T-helper 1 cell treated with Interleukin-12 subunit alpha and Interleukin-12 subunit beta and Interleukin-4 antibody, amounts not matched to agents 30 ng/mL and 1 ng/mL, for 36 hours (primary cell): ENCODE results near the gene SLC5A4. TPM values are rescaled to one million over a fixed set of nuclear protein-coding genes. Genes with fewer than 3 reads are reported as not detected.

Experiments
- intact Hi-C: fragments of 100-400 bp; cut with micrococcal nuclease; formaldehyde crosslinking; loops from one replicate; pipeline ENCODE4 v1.15.1; 2024
- total RNA-seq: library from RNA; stranded (reverse); gene quantifications from 2 replicates; pipeline ENCODE4 v1.2.3, GENCODE V29; 2022

The SLC5A4 gene
- total RNA-seq, 1 donor from 2014 or later: not detected

DNA sequence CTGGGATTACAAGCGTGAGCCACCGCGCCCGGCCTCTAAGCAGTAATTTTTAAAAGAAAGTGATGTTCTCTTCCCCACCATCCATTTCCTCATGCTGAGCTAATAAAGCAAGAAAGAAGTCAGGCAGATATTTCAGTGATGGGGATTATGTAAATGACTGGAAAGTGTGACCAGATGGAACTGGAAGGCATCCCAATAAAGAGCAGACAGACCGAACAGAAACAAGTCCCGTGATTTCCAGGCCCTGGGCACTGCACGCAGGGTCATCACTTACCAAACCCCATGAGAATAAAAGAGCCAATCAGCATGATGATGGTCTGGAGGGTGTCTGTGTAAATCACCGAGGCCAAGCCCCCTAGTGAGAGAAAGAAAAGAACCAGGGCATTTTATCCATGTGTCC, 18.2 kb downstream of the SLC5A4 start:
- intact Hi-C loops: no loop called here

DNA sequence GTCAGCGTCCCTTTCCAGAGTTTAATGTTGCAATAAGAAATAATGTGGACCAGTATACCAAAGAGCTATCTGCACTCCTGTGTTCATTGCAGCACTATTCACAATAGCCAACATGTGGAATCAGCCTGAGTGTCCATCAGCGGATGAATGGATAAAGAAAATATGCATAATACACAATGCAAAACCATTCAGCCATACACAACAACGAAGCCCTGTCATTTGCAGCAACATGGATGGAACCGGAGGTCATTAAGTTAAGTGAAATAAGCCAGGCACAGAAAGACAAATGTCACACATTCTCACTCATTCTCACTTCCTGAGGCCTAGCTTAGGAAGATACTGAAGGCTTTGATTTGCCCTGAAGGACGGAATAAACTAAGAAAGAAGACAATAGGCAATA, 22.1 kb downstream of the SLC5A4 start:
- intact Hi-C loops: no loop called here

DNA sequence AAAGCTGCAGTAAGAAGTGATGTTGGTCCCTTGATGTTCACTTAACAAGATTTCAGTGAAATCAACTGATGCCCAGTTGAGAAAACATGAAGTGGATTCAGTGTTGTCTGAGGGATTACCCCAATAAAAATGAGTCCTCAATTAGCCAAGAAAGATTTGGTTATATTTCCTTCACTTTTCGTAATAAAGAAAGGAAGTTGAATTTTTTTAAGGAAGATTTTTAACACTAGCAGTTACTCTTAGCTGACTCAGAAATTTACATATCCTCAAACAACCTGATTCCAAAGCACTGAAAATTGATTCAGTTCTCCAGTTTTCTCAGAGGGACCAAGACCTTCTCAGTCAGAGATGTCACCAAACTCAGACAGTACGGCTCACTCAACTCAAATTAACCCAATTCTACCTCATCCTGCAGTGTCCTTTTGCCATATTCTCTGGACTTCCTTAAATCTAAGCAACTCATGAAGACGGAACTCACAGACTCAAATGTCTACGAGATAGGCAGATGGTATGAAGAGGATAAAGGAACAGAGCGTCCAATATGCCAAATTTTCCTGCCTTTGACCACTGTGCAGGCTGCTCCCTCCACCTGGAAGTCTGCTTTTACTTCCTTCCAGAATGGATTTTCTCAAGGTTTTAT, 22.8 kb downstream of the SLC5A4 start:
- intact Hi-C loops: no loop called here

DNA sequence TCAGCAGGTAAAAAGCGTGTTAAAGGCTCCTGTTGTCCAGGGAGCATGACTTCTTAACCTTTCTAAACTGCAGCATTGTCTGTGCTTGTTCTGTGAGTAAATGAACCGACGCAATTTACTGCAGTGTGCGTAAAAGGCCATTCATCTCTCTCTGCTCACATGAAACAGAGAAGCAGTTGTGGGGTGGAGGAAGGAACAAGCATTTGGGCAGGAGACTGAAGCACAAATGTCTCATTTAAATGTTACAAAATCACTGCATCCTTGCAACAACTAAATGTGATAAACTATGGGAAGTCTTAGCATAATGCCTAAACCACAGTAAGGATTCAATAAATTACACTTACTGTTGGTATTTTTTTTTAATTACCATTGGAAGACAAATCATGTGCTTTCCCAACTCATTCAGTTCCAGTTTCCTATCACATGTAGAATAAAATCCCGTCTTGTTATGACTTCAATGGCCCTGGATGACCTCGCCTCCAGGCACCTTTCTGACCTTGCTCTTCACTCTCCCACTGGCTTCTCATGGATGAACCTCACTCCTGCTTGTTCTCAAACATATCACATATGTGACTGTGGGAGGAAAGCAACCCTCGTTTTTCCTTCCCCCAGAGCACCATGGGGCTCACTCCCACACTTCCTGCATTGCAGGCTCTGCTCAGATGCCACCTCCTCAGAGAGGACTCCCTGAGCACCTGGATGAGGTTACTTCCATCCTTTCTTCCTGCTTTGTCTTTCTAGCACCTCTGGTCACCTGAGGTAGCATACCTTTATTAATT, 28.6 kb downstream of the SLC5A4 start:
- intact Hi-C loops: no loop called here

DNA sequence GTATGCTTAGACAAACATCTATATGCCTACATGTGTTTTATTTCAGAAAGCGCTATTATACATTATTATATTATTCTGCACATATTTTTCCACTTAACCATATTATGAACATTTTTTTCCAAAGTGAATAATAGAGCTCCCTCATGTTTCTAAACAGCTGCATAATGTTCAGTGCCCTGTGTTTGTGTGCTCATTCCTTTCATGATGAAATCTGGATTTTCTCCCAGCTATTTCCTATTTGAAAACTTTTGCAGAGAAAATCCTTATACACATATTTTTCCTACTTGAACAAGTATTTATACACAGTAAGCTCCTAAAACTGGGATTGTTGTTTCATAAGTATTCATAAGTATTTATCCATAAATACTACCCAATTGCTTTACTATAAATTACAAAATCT, 32.2 kb downstream of the SLC5A4 start:
- intact Hi-C loops: no loop called here

DNA sequence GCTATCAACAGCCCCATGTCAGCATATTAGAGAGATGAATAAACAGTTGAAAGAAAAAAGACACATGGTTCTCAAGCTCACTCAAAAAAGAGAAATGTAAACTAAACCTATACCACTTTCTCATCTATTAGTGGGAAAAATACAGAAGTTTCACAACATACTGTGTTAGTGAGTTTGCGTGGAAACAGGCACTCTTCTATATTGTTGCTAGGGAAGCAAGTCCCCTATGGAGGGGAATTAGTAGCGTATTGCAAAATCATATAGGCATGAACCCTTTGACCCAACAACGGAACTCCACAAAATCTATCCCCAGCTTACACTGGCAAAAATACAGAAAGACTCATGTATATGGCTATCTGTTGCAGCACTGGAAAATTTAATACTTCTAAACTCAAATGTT, 36.1 kb downstream of the SLC5A4 start:
- intact Hi-C loops: no loop called here

DNA sequence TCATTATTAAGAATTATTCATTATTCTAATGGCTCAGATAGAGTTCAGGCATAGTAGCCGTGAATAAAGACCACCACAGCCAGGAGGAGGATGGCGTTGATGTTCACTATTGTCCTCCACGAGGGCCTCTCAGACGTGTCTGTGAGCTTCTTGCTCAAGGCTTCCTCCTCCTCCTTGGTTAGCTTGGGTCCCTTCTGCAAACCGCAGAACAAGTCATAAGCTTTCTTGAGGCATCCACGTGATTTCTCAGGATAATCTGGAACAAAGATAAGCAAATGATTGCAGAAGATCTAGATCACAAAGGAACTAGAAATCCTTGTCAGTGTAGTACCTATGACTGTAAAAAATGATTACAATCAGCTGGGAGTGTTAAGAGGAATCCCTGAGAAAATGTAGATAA, 36.7 kb downstream of the SLC5A4 start:
- intact Hi-C loops: no loop called here

DNA sequence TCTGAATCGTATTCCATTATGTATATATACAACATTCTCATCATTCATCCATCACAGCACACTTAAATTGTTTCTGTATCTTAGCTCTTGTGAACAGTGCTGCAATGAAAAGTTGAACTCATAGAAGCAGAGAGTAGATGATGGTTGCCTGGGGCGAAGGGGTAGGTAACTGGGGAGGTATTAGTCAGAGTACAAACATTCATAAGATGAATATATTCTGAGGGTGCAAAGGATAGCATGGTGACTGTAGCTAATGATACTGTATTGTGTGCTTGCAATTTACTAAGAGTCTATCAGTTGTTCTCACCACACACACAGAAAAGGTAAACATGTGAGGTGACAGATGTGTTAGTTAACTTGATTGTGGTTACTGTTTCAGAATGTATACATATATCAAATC, 37.7 kb downstream of the SLC5A4 start:
- intact Hi-C loops: no loop called here

DNA sequence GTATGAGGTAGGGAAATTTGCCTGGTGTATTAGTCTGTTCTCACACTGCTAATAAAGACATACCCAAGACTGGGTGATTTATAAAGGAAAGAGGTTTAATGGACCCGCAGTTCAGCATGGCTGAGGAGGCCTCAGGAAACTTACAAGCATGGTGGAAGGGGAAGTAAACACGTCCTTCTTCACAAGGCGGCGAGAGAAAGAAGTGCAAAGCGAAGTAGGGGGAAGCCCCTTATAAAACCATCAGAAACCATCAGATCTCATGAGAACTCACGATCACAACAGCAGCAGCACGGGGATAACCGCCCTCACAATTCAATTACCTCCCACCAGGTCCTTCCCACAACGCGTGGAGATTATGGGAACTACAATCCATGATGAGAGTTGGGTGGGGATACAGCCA, 38.2 kb downstream of the SLC5A4 start:
- intact Hi-C loops: no loop called here

DNA sequence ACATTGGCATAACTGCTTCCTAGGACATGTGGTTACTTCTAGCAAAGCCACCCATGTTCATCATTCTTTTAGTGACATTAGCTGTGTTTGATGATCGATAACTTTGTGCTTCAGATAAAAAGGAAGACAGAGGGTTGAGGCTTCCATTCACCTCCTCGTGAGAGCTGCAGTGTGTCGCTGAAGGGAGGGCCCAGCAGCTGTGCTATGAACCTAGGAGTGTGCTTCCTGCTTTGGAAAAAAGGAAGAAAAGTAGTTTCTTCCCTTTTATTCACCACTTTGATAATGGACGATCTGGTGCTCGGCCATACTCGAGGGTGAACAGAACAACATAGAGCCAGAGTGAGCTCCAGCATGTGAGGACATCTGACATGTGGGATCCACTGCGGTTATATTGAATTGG, 44.1 kb downstream of the SLC5A4 start:
- intact Hi-C loops: no loop called here

DNA sequence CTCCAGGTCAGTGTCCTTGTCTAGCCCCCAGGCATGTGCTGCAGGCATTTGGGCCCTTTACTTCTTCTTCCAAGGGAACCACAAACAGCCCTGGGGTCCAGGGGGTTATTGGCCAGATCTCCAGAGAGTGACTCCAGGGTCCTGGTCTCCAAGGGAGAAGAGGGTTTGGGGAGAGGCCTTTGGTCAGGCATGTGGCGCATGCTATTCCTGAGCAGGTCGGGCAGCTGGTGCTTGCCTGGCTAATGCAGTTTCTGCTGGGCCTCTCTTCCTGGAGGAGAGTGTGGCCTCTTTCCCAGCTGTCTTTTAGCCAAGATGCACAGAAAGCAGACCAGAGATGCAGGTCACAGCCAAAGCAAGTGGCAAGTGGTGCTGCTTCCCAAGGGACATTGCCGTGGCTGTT, 46.5 kb downstream of the SLC5A4 start:
- intact Hi-C loops: no loop called here

DNA sequence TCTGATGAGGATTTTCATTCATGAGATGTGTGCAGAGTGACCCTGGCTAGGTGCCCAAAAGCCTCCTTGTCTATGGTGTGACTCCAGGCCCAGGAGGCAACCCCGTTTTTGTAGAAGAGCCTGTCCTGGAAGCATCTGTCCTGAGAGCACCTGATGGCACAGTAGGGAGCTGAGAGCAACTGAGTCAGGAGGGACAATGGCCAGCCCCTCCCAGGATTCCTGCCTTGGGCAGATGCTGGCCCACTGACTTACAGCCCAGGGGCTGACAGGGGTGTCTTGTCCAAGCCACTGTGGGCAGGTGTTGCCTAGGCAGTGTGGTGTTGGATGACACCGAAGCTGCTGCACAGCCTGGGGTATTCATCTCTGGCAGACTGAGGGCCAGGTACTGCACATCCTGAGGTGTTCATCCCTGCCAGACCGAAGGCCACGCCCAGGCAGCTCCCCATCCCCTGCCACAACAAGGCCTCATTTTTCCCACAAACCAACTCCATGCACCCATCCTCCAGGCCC, 47.1 kb downstream of the SLC5A4 start:
- intact Hi-C loops: loop anchor here (1.0 to 2.0 kb wide), 5 partner anchors 59 to 265 kb away; no protein-coding TSS in a partner anchor

DNA sequence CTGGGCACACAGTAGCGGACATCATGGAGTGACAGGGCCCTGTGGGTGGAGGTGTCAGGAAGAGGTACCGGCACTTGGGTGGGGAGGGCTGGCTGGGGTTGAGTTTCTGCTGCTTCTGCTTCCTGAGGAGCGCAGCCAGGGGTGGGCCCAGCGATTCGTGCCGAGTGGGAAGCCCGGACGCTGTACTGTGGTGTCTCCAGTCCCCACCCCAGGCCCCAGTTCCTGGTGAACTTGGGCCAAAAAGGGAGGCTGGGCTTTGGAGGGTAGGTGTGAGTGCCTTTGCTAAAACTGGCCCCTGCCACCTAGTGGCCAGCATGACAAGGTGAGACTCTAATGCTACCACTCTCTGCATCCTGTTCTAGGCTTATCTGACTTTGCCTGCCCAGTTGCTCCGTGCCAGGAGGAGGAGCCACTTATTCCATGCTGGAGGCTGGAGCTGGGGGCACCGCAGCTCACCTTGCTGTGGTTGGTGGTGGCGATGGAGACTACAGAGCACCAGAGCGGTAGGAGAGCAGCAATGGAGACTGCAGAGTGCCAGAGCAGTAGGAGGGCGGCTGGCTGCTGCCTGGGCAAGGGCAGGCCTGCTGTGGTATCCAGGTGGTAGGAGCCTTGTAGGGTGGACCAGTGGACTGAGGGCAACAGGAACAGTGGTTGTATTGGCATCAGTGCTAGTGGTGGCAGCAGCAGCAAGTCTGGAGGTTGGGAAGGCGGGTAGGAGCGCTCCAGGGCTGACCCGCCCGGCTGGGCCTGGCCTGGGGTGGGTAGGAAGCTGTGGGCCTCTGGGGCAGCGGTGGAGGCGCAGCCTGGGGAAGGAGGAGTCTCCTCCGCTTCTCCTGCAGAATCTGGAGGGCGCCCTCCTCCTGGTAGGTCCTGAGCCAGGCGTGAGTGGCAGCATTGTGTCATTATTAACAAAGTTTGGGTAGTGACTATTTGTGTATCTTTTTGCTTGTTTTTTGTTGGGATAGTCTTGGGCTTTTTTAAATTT, 48.1 kb downstream of the SLC5A4 start:
- intact Hi-C loops: loop anchor here (1.0 to 2.0 kb wide), 5 partner anchors 60 to 266 kb away; no protein-coding TSS in a partner anchor

DNA sequence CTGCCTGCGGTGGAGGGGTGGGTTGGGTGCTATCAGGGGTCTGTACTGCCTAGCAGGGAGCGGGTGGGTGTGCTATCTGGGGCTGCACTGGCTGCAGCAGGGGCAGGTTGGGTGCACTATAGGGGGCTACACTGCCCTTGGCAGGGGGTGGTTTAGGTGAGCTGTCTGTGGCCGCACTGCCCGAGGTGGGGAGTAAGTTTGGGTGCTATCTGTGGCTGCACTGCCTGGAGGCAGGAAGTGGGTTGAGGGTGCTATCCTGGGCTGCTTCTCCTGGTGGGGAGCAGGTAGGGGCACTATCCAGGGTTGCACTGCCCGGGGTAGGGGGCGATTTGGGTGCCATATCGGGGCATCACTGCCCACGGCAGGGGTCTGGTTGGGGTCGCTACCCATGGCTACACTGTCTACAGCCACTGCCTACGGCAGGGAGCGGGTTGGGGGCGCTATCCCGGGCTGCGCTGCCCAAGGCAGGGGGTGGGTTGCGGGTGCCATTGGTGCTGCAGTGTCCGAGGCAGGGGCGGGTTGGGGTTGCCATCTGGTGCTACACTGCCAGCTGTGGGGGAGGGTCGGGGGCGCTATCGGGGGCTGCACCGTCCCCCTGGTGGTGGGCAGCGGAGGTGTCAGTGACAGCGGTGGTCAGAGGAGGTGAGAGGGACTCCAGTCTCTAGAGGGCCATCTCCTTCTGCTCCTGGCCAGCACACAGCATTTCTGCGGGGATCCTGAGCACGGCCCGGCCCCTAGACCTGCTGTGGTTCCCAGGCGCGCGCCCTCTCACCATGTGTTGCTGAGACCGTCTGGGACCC, 49.0 kb downstream of the SLC5A4 start:
- intact Hi-C loops: loop anchor here (2.0 kb wide), 1 partner anchor 61 kb away; no protein-coding TSS in a partner anchor

DNA sequence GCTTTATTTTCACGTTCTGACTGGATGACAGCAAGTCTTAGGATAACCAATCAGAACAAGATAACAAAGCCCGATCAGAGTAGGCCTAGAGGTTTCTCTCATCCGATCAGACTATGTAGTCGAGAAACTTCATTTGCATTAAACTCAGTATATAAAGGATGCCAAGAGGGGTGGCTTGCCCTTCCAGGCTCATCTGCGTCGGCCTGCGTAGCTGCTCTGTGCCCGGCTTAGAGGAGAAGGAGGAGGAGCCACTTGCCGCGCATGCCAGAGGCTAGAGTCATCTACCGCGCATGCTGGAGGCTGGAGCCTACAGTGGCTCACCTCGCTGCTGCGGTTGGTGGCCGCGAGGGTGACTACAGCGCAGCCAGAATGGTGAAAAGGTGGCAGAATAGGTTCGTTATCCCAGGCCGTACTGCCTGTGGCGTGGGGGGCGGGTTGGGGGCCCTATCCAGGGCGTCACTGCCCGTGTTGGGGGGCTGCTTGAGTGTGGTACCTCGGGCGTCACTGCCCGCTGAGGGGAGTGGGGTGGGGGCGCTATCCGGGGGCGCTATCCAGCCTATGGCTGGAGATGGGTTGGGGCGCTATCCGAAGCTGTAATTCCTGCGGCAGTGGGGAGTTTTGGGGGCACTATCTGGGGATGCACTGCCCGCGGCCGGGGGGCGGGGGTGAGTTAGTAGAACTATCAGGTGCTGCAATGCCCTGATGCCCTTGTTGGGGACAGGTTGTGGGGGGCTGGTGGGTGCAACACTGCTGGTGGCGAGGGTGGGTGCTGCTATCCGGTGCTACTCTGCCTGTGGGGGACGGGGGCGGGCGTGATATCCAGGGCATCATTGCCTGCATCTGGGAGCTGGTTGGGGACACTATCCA, 50.1 kb downstream of the SLC5A4 start, which contains the start of gene RFPL2:
Gene RFPL2, minus strand, starts transcription at position 218 of the 867 bp plus-strand sequence. CDS start 2,622 bp downstream, outside the sequence.
- intact Hi-C loops: no loop called here

DNA sequence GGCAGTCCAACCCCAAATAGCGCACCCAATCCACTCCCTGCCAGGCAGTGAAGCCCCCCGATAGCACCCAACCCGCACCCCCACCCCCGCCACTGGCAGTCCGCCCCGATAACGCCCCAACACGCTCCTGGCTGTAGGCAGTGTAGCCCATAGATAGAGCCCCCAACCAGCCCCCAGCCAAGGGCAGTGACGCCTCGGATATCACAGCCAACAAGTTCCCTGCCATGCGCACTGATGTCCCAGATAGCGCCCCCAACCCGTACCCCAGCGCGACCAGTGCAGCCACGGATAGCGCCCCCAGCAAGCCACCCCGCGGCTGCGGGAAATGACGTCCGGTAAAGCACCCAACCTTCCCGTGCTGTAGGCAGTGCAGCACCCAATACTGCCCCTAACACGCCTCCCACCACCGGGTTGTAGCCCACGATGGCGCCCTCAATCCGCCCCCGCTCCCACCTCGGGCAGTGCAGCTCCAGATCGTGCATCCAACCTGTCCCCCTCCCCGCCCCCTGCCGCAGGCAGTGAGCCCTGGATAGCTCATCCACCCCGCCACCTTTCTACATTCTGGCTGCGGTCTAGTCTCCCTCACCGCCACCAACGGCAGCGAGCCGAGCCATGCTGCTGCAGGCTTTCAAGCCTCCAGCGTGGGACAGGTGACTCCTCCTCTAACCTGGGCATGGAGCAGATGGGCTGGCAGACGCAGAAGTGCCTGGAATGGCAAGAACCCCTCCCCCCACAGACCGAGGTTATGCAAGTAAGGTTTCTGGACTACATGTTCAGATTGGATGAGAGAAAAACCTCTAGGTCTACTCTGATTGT, 50.9 kb downstream of the SLC5A4 start:
- intact Hi-C loops: no loop called here

DNA sequence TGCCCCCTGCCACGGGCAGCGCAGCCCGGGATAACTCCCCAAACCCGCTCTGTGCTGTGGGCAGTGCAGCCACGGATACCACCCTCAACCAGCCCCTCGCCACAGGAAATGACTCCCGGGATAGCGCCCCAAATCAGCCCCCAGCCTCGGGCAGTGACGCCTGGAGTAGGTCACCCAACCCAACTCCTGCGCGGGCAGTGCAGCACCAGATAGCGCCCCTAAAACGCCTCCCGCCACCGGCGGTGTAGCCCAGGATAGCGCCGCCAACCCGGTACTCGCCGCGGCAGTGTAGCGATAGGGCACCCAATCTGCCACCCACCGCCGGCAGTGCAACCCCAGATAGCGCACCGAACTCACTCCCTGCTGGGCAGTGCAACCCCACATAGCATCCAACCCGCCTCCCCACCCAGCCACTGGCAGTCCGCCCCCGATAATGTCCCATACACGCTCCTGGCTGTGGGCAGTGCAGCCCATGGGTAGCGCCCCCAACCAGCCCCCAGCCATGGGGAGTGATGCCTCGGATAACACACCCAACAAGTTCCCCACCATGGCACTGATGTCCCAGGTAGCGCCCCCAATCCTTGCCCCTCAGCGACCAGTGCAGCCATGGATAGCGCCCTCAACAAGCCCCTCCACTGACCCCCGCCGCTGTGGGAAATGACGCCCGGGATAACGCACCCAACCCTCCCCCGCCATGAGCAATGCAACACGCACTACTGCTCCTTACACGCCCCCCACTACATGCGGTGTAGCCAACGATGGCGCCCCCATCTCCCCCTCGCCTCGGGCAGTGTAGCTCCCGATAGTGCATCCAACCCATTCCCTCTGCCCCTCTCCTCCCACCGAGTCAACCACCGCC, 51.7 kb downstream of the SLC5A4 start:
- intact Hi-C loops: no loop called here
